ENCODE measurements around the gene MID1.
"Not testable (repeated sequence)": the region's sequence is repeated elsewhere in the genome, so short reads cannot be mapped to it uniquely, and the experiment has no call there.

The MID1 gene

GRCh38 chrX:10591363-10592335 is 28.7 kb downstream of the MID1 start:
- H2AFZ ChIP-seq (ENCODE audit: low read depth, low read length, severe bottlenecking), result no peak overlapping the region
- TF ChIP-seq EZH2phosphoT487 (conservative IDR thresholded peaks at IDR 0.05; ENCODE audit: low read length) (no peak), CTCF (IDR thresholded peaks at IDR 0.05; ENCODE audit: insufficient read depth, low read length, poor library complexity, severe bottlenecking) (no peak)
- no peaks in the 10 kb centered on the region for H3F3A ChIP-seq (ENCODE audit: insufficient read depth)
- H3K79me2 ChIP-seq (ENCODE audit: insufficient read depth, low read length), result no peaks in the 10 kb centered on the region
- H3K36me3 ChIP-seq (ENCODE audit: low read length), result no peaks in the 10 kb centered on the region
- H3K9me3 ChIP-seq (ENCODE audit: insufficient read depth, low read length), result no peaks in the 10 kb centered on the region
- H3K4me3 ChIP-seq (ENCODE audit: insufficient read depth, low read length, poor library complexity, severe bottlenecking), result no peak overlapping the region
- H3K27ac ChIP-seq (ENCODE audit: low read depth, low read length), result no peak overlapping the region
- no peaks in the 10 kb centered on the region for H3K9me2 ChIP-seq (replicated peaks; ENCODE audit: insufficient read depth, low read length)
- H4K20me1 ChIP-seq (ENCODE audit: low read depth, low read length), result no peaks in the 10 kb centered on the region
- H3K27me3 ChIP-seq (ENCODE audit: low read length), result no peaks in the 10 kb centered on the region
- no peak overlapping the region for H3K4me2 ChIP-seq (ENCODE audit: low read depth, low read length, poor library complexity, severe bottlenecking)
- no peak overlapping the region for H3K9ac ChIP-seq (ENCODE audit: low read length)

GRCh38 chrX:10589787-10590186 is 30.6 kb downstream of the MID1 start:
- H3K4me3 ChIP-seq (ENCODE audit: insufficient read depth, low read length, poor library complexity, severe bottlenecking); H3K79me2 ChIP-seq (ENCODE audit: insufficient read depth, low read length); H3K36me3 ChIP-seq (ENCODE audit: low read length); H3K9me2 ChIP-seq (replicated peaks; ENCODE audit: insufficient read depth, low read length); H3K27me3 ChIP-seq (ENCODE audit: low read length); H3F3A ChIP-seq (ENCODE audit: insufficient read depth); H2AFZ ChIP-seq (ENCODE audit: low read depth, low read length, severe bottlenecking); H4K20me1 ChIP-seq (ENCODE audit: low read depth, low read length); H3K9ac ChIP-seq (ENCODE audit: low read length); H3K27ac ChIP-seq (ENCODE audit: low read depth, low read length); H3K4me2 ChIP-seq (ENCODE audit: low read depth, low read length, poor library complexity, severe bottlenecking); H3K9me3 ChIP-seq (ENCODE audit: insufficient read depth, low read length): not testable (repeated sequence)

- no peaks in the 10 kb centered on the region for H3K27me3 ChIP-seq (ENCODE audit: low read length)
- no peaks in the 10 kb centered on the region for H3K36me3 ChIP-seq (ENCODE audit: low read length)
- H3K9me3 ChIP-seq (ENCODE audit: insufficient read depth, low read length), result no peaks in the 10 kb centered on the region
- H3K79me2 ChIP-seq (ENCODE audit: insufficient read depth, low read length), result no peaks in the 10 kb centered on the region
- H3K9ac ChIP-seq (ENCODE audit: low read length), result no peak overlapping the region
- H3F3A ChIP-seq (ENCODE audit: insufficient read depth), result no peaks in the 10 kb centered on the region
- no peak for TF ChIP-seq EZH2phosphoT487 (conservative IDR thresholded peaks at IDR 0.05; ENCODE audit: low read length)
- no peak for TF ChIP-seq CTCF (IDR thresholded peaks at IDR 0.05; ENCODE audit: insufficient read depth, low read length, poor library complexity, severe bottlenecking)
- H4K20me1 ChIP-seq (ENCODE audit: low read depth, low read length), result no peaks in the 10 kb centered on the region
- no peak overlapping the region for H2AFZ ChIP-seq (ENCODE audit: low read depth, low read length, severe bottlenecking)
- no peaks in the 10 kb centered on the region for H3K9me2 ChIP-seq (replicated peaks; ENCODE audit: insufficient read depth, low read length)
- no peak overlapping the region for H3K4me2 ChIP-seq (ENCODE audit: low read depth, low read length, poor library complexity, severe bottlenecking)
- H3K4me3 ChIP-seq (ENCODE audit: insufficient read depth, low read length, poor library complexity, severe bottlenecking), result no peak overlapping the region
- H3K27ac ChIP-seq (ENCODE audit: low read depth, low read length), result no peak overlapping the region
Observed at GRCh38 chrX:10589098-10589497, 31.3 kb downstream of the MID1 start.

GRCh38 chrX:10584882-10585281 is 35.5 kb downstream of the MID1 start:
- not testable (repeated sequence) for H3K79me2 ChIP-seq (ENCODE audit: insufficient read depth, low read length); H3K27me3 ChIP-seq (ENCODE audit: low read length); H3K9me3 ChIP-seq (ENCODE audit: insufficient read depth, low read length)

More at GRCh38 chrX:10584882-10585281, 35.5 kb downstream of the MID1 start:
- H3K36me3 ChIP-seq (ENCODE audit: low read length); H3F3A ChIP-seq (ENCODE audit: insufficient read depth); H3K9me2 ChIP-seq (replicated peaks; ENCODE audit: insufficient read depth, low read length); H3K27ac ChIP-seq (ENCODE audit: low read depth, low read length); H4K20me1 ChIP-seq (ENCODE audit: low read depth, low read length); H3K4me3 ChIP-seq (ENCODE audit: insufficient read depth, low read length, poor library complexity, severe bottlenecking); H3K9ac ChIP-seq (ENCODE audit: low read length); H3K4me2 ChIP-seq (ENCODE audit: low read depth, low read length, poor library complexity, severe bottlenecking); H2AFZ ChIP-seq (ENCODE audit: low read depth, low read length, severe bottlenecking): not testable (repeated sequence)

Measured in SU-DHL-6 (cell line).